Fibroblast of lung (primary cell): Measurements from ENCODE around the gene SBK3. TPM values are rescaled to one million over a fixed set of nuclear protein-coding genes. Genes with fewer than 3 reads are reported as not detected.

ENCODE experiments used
- DNase-seq, 2 donors: peaks; one replicate each; pipeline versions ENCODE4 v3.0.0 to v3.0.0-alpha.2; 2010; ENCODE audit warnings: low read depth in 2 of 2
- H2AFZ ChIP-seq: 2 replicates; pipeline ENCODE4 v1.5.1; 2012; ENCODE audit warnings: low read length, control low read depth, inconsistent platforms
- H3K27ac ChIP-seq: 2 replicates; pipeline ENCODE4 v1.5.1; 2011; ENCODE audit warnings: low read length, control low read depth; ENCODE audit not compliant: insufficient read depth
- H3K27me3 ChIP-seq: 2 replicates; pipeline ENCODE4 v1.5.1; 2011; ENCODE audit warnings: mild to moderate bottlenecking, low read length; ENCODE audit not compliant: control insufficient read depth, insufficient read depth
- H3K36me3 ChIP-seq: 2 replicates; pipeline ENCODE4 v1.5.1; 2011; ENCODE audit warnings: low read length; ENCODE audit not compliant: control insufficient read depth, insufficient read depth
- H3K4me1 ChIP-seq: 2 replicates; pipeline ENCODE4 v1.5.1; 2011; ENCODE audit warnings: low read length; ENCODE audit not compliant: control insufficient read depth, insufficient read depth; ENCODE audit errors: extremely low read depth
- H3K4me2 ChIP-seq: 2 replicates; pipeline ENCODE4 v1.5.1; 2011; ENCODE audit warnings: low read length, control low read depth; ENCODE audit not compliant: insufficient read depth; ENCODE audit errors: extremely low read depth
- H3K4me3 ChIP-seq, 4 experiments: fragments of 200-600 bp in 1 of 4; sonication (generic) in 1 of 4; replicated peaks in 1 of 4; 2 replicates each; pipeline ENCODE4 v1.5.1; 2011 to 2016; ENCODE audit warnings: low read length in 4 of 4, low read depth in 3 of 4, mild to moderate bottlenecking in 3 of 4, control low read depth in 2 of 4, inconsistent platforms in 1 of 4, mixed read lengths in 1 of 4; ENCODE audit not compliant: insufficient read depth in 1 of 4; ENCODE audit errors: control extremely low read depth in 1 of 4
- H3K79me2 ChIP-seq: 2 replicates; pipeline ENCODE4 v1.5.1; 2012; ENCODE audit warnings: mild to moderate bottlenecking, low read length, inconsistent platforms; ENCODE audit not compliant: control insufficient read depth, insufficient read depth
- H3K9ac ChIP-seq: 2 replicates; pipeline ENCODE4 v1.5.1; 2011; ENCODE audit warnings: mild to moderate bottlenecking, low read length, control low read depth; ENCODE audit not compliant: insufficient read depth
- H3K9me3 ChIP-seq: 2 replicates; pipeline ENCODE4 v1.5.1; 2012; ENCODE audit warnings: low read depth, low read length; ENCODE audit not compliant: control insufficient read depth, insufficient read depth
- H4K20me1 ChIP-seq: 2 replicates; pipeline ENCODE4 v1.5.1; 2011; ENCODE audit warnings: low read length; ENCODE audit not compliant: control insufficient read depth, insufficient read depth; ENCODE audit errors: extremely low read depth
- CTCF ChIP-seq, 2 donors: IDR thresholded peaks in 1 of 2; conservative IDR thresholded peaks in 1 of 2; 1 replicate in 1 of 2; 2 replicates in 1 of 2; pipeline ENCODE4 v1.5.1; 2011 to 2012; ENCODE audit warnings: low read length in 2 of 2, control low read depth in 1 of 2, inconsistent platforms in 1 of 2, low read depth in 1 of 2, mild to moderate bottlenecking in 1 of 2
- EZH2 ChIP-seq: IDR thresholded peaks from 2 replicates; pipeline ENCODE4 v1.5.1; 2012; ENCODE audit warnings: low read length, control low read depth, mild to moderate bottlenecking; ENCODE audit errors: missing control alignments
- polyA plus RNA-seq, 2 donors: library from polyadenylated mRNA; depleted of rRNA in 1 of 2; stranded (reverse) in 1 of 2; unstranded in 1 of 2; fragments of >200 nt; gene quantifications; 2 replicates each; pipeline ENCODE4 v1.2.1, GENCODE V29; 2011 to 2012; ENCODE audit warnings: missing spikeins in 1 of 2
- total RNA-seq: library from RNA; depleted of rRNA; stranded (reverse); fragments of >200 nt; gene quantifications from 2 replicates; pipeline ENCODE4 v1.2.1, GENCODE V29; 2014

SBK3 gene
- total and polyA plus RNA-seq, 2 donors (not counting 1 experiment from before 2014, with no cell fraction given) = 0.66 TPM; not detected in 1

GRCh38 chr19:55494172-55494761 lies 51.1 kb downstream of the SBK3 start:
- H3K4me1 ChIP-seq = peaks cover 24% of the 10 kb centered on the region
- peak; percentile 36 to 51 for DNase-seq
- peak overlapping the region; percentile 81 for H3K27ac ChIP-seq
- peak overlapping the region; percentile 74 for H3K4me2 ChIP-seq
- H3K9ac ChIP-seq = peak overlapping the region; percentile 68
- TF ChIP-seq CTCF (conservative IDR thresholded peaks at IDR 0.05 in 1 of 2, IDR thresholded peaks at IDR 0.05 in 1 of 2; ENCODE audit: low read depth in 1 of 2, low read length in 2 of 2) (no peak), EZH2 (no peak)
- peak overlapping the region; percentile 5 to 55 (median 28) for H3K4me3 ChIP-seq
- peaks cover 8% of the 10 kb centered on the region for H3K79me2 ChIP-seq
- H3K36me3 ChIP-seq = peaks cover 7% of the 10 kb centered on the region
- no peaks in the 10 kb centered on the region for H4K20me1 ChIP-seq
- H2AFZ ChIP-seq = no peak overlapping the region
- no peaks in the 10 kb centered on the region for H3K27me3 ChIP-seq
- H3K9me3 ChIP-seq = no peaks in the 10 kb centered on the region

- Histone ChIP-seq H3K79me2 (peaks cover 8% of the 10 kb centered on the region), H3K4me2 (peak overlapping the region; percentile 74), H3K4me3 (peak overlapping the region in 2 of 4 experiments; percentile 3 to 55), H3K4me1 (peaks cover 27% of the 10 kb centered on the region), H3K9me3 (no peaks in the 10 kb centered on the region), H3K36me3 (peaks cover 7% of the 10 kb centered on the region), H2AFZ (no peak overlapping the region), H3K27me3 (no peaks in the 10 kb centered on the region), H4K20me1 (no peaks in the 10 kb centered on the region), H3K27ac (peak overlapping the region; percentile 81), H3K9ac (peak overlapping the region; percentile 78)
- no peak for DNase-seq
- TF ChIP-seq CTCF (conservative IDR thresholded peaks at IDR 0.05 in 1 of 2, IDR thresholded peaks at IDR 0.05 in 1 of 2; ENCODE audit: low read depth in 1 of 2, low read length in 2 of 2) (no peak), EZH2 (no peak)
These were observed 51.6 kb downstream of the SBK3 start for GRCh38 chr19:55493645-55494171.

GRCh38 chr19:55493052-55493644 lies 52.2 kb downstream of the SBK3 start:
- Histone ChIP-seq H3K27ac (peak overlapping the region; percentile 81), H4K20me1 (no peaks in the 10 kb centered on the region), H3K79me2 (peaks cover 8% of the 10 kb centered on the region), H3K36me3 (peaks cover 7% of the 10 kb centered on the region), H3K4me3 (peak overlapping the region in 1 of 4 experiments; percentile 40), H3K4me1 (peaks cover 27% of the 10 kb centered on the region), H3K4me2 (peak overlapping the region; percentile 65), H3K9me3 (no peaks in the 10 kb centered on the region), H3K27me3 (no peaks in the 10 kb centered on the region), H2AFZ (no peak overlapping the region), H3K9ac (peak overlapping the region; percentile 78)
- DNase-seq = peak in 1 of 2 donors; percentile 48
- TF ChIP-seq EZH2 (no peak), CTCF (conservative IDR thresholded peaks at IDR 0.05 in 1 of 2, IDR thresholded peaks at IDR 0.05 in 1 of 2; ENCODE audit: low read depth in 1 of 2, low read length in 2 of 2) (no peak)
